GM23248 (cell line): ENCODE measurements around the gene SOD1. TPM values are rescaled to one million over a fixed set of nuclear protein-coding genes. Genes with fewer than 3 reads are reported as not detected.

Experiments
- DNase-seq: peaks from one replicate; pipeline ENCODE4 v3.0.0-alpha.2; 2015
- H2AFZ ChIP-seq: fragments of 200-600 bp; sonication (generic); 2 replicates; pipeline ENCODE4 v1.6.1; 2016; ENCODE audit warnings: antibody characterized with exemption
- H3F3A ChIP-seq: fragments of 200-600 bp; sonication (generic); 2 replicates; pipeline ENCODE4 v1.6.1; 2016; ENCODE audit warnings: mild to moderate bottlenecking, antibody characterized with exemption, mixed run types; ENCODE audit not compliant: insufficient read depth
- H3K27ac ChIP-seq: fragments of 200-600 bp; sonication (generic); 2 replicates; pipeline ENCODE4 v1.5.1; 2016; ENCODE audit warnings: mild to moderate bottlenecking
- H3K27me3 ChIP-seq: fragments of 200-600 bp; sonication (generic); replicated peaks from 2 replicates; pipeline ENCODE4 v1.6.1; 2016; ENCODE audit warnings: mild to moderate bottlenecking; ENCODE audit not compliant: insufficient read depth
- H3K36me3 ChIP-seq: fragments of 200-600 bp; sonication (generic); 2 replicates; pipeline ENCODE4 v1.6.1; 2016; ENCODE audit warnings: low read depth, mild to moderate bottlenecking
- H3K4me1 ChIP-seq: fragments of 200-600 bp; sonication (generic); 2 replicates; pipeline ENCODE4 v1.6.1; 2016; ENCODE audit warnings: mild to moderate bottlenecking; ENCODE audit not compliant: insufficient read depth
- H3K4me2 ChIP-seq: fragments of 200-600 bp; sonication (generic); one replicate; pipeline ENCODE4 v1.6.1; 2016; ENCODE audit warnings: mild to moderate bottlenecking; ENCODE audit not compliant: unreplicated experiment
- H3K4me3 ChIP-seq: fragments of 200-600 bp; sonication (generic); 2 replicates; pipeline ENCODE4 v1.5.1; 2016; ENCODE audit warnings: mild to moderate bottlenecking
- H3K79me2 ChIP-seq: fragments of 200-600 bp; sonication (generic); 2 replicates; pipeline ENCODE4 v1.6.1; 2016; ENCODE audit warnings: mild to moderate bottlenecking; ENCODE audit not compliant: insufficient read depth
- H3K9ac ChIP-seq: fragments of 200-600 bp; sonication (generic); 2 replicates; pipeline ENCODE4 v1.6.1; 2016; ENCODE audit warnings: mild to moderate bottlenecking
- H3K9me2 ChIP-seq: fragments of 200-600 bp; sonication (generic); 2 replicates; pipeline ENCODE4 v1.6.1; 2016; ENCODE audit warnings: mixed run types, mild to moderate bottlenecking, moderate library complexity; ENCODE audit not compliant: insufficient read depth
- H3K9me3 ChIP-seq: fragments of 200-600 bp; sonication (generic); one replicate; pipeline ENCODE4 v1.6.1; 2017; ENCODE audit warnings: low read depth
- H4K20me1 ChIP-seq: fragments of 200-600 bp; sonication (generic); 2 replicates; pipeline ENCODE4 v1.6.0; 2016; ENCODE audit not compliant: insufficient read depth
- EZH2 ChIP-seq: fragments of 200-600 bp; sonication (generic); IDR thresholded peaks from 2 replicates; pipeline ENCODE4 v1.6.1; 2018; ENCODE audit warnings: antibody characterized with exemption, mild to moderate bottlenecking; ENCODE audit not compliant: insufficient read depth, poor library complexity, severe bottlenecking
- EZH2phosphoT487 ChIP-seq: fragments of 200-600 bp; sonication (generic); IDR thresholded peaks from 2 replicates; pipeline ENCODE4 v1.6.1; 2018; ENCODE audit warnings: antibody characterized with exemption, moderate library complexity, mild to moderate bottlenecking, low read depth; ENCODE audit not compliant: insufficient read depth
- WGBS, 2 experiments: methylation state at CpG; one replicate each; pipeline ENCODE4 v1.1.6; 2015 to 2017; ENCODE audit warnings: low lambda C conversion rate in 2 of 2, low coverage in 1 of 2; ENCODE audit errors: missing lambda C conversion rate in 2 of 2; 5-methylcytosine and 5-hydroxymethylcytosine counted together
- in situ Hi-C: fragments of 300-500 bp; cut with MboI; formaldehyde crosslinking; loops from 2 replicates; pipeline ENCODE4 v1.15.0; 2020
- polyA plus RNA-seq: library from polyadenylated mRNA; unstranded; fragments of >200 nt; fragmentation: Nextera tagmentation; extraction: Ambion mirVana; gene quantifications from 2 replicates; pipeline ENCODE4 v1.2.1, GENCODE V29; 2016
- small RNA-seq: library from RNA; depleted of rRNA; stranded (forward); fragments of <200 nt; gene quantifications from one replicate; pipeline ENCODE3, GENCODE V24; 2014; ENCODE audit warnings: low read depth, low replicate concordance
- total RNA-seq: library from RNA; depleted of rRNA; stranded (reverse); fragments of >200 nt; shearing (Covaris generic); gene quantifications from 2 replicates; pipeline ENCODE4 v1.2.3, GENCODE V29; 2014; rRNA removed

SOD1 gene
- total and polyA plus RNA-seq, 2 experiments from 2014 or later = 185 to 350 TPM

DNA sequence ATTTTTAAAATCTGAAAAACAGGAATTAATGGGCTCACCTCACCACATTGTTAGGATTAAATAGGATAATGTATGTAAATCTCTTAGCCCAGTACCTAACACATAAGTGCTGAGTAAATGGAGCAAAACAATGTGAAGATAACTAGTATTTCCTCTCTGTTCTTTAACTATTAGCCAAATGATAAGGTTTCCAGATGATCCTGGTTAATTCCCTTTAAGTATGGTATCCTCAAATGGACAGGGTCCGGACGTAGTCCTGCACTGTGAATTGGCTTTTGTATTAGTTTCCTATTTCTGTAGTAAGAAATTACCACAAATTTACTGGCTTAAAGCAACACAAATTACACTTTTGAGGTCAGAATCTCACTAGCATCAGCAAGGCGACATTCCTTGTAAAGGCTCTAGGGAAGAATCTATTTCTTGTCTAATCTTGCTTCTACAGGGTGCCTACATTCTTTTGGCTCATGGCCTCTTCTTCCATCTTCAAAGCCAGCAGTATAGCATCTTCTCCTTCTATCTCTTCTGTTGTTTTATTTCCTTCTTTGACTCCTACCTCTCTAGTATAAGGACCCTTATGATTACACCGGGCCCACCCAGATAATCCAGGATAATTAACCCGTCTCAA lies 55.4 kb downstream of the SOD1 start:
- 97 to 99% methylated on average over 5 of the region's 5 CpGs for WGBS, 2 experiments

DNA sequence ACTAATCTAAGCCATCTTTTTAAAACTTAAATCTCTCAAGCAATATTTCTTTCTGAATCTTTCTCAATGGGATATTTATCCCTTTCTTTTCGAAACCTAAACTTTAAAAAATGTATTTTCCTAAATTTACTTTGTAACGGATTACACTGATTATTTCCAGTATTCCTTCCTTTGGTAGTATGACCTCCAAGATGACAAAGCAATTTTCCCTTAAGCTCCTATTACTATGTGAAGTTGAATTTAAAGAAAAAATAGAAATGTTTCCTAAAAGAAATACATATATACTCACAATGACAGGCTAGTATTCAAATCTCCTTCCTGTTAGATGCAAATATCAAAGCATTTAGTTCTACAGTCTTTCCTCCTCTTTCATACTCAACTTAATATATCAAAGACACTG lies 56.6 kb downstream of the SOD1 start:
- Histone ChIP-seq H4K20me1 (peaks cover 20% of the 10 kb centered on the region), H3K4me2 (peak overlapping the region; percentile 10), H3K27ac (peak overlapping the region; percentile 2; the same call in 1 of the 2 replicates), H3K4me1 (peaks cover 49% of the 10 kb centered on the region), H3K27me3 (no peaks in the 10 kb centered on the region), H3K79me2 (peaks cover 100% of the 10 kb centered on the region), H3F3A (peaks cover 22% of the 10 kb centered on the region), H2AFZ (no peak overlapping the region), H3K9me3 (no peaks in the 10 kb centered on the region), H3K36me3 (no peaks in the 10 kb centered on the region), H3K9me2 (no peaks in the 10 kb centered on the region), H3K9ac (no peak overlapping the region), H3K4me3 (no peak overlapping the region)
- no peak for DNase-seq
- in situ Hi-C loops = no loop called here
- WGBS, 2 experiments = 72 to 80% methylated on average over 2 of the region's 2 CpGs
- TF ChIP-seq EZH2 (no peak), EZH2phosphoT487 (no peak)

More for the DNA sequence above, 55.4 kb downstream of the SOD1 start:
- H3K79me2 ChIP-seq = peaks cover 100% of the 10 kb centered on the region
- no peak for DNase-seq
- no peaks in the 10 kb centered on the region for H3K9me2 ChIP-seq
- peak overlapping the region; percentile 33 for H3K27ac ChIP-seq
- no peak overlapping the region for H3K9ac ChIP-seq
- no peaks in the 10 kb centered on the region for H3K36me3 ChIP-seq
- TF ChIP-seq EZH2phosphoT487 (no peak), EZH2 (no peak)
- in situ Hi-C loops = no loop called here
- peaks cover 35% of the 10 kb centered on the region for H3F3A ChIP-seq
- no peak overlapping the region for H3K4me3 ChIP-seq
- H3K4me1 ChIP-seq = peaks cover 62% of the 10 kb centered on the region
- H3K9me3 ChIP-seq = no peaks in the 10 kb centered on the region
- H3K27me3 ChIP-seq = no peaks in the 10 kb centered on the region
- no peak overlapping the region for H3K4me2 ChIP-seq
- peaks cover 20% of the 10 kb centered on the region for H4K20me1 ChIP-seq
- H2AFZ ChIP-seq = no peak overlapping the region

Small RNA genes within 50 kb of the gene (small RNA-seq; reads per million reads assigned to genes)
- not detected for gene RF01241

Other genes starting within 250 kb of the SOD1 start
- 3.2 and 3.7 TPM in 2 replicates for gene SCAF4, start 72.4 kb downstream of the SOD1 start, total RNA-seq
- 18.8 and 19.4 TPM in 2 replicates for gene SCAF4, start 72.4 kb downstream of the SOD1 start, polyA plus RNA-seq
- 1.3 and 2.5 TPM in 2 replicates for gene HUNK, start 213.3 kb downstream of the SOD1 start, total RNA-seq
- 0.30 and 0.32 TPM in 2 replicates for gene HUNK, start 213.3 kb downstream of the SOD1 start, polyA plus RNA-seq